ENCODE results near the gene SUGCT.
"Not testable (repeated sequence)": the region's sequence is repeated elsewhere in the genome, so short reads cannot be mapped to it uniquely, and the experiment has no call there.

Gene SUGCT

GRCh38 chr7:40253444-40253843 lies 118.6 kb downstream of the SUGCT start:
- DNase-seq (ENCODE audit: low read depth, low spot score), result not testable (repeated sequence)

- DNase-seq (ENCODE audit: low read depth, low spot score), result no peak
Observed at GRCh38 chr7:40263752-40264390, 129.1 kb downstream of the SUGCT start.

GRCh38 chr7:40267583-40267982 lies 132.8 kb downstream of the SUGCT start:
- no peak for DNase-seq (ENCODE audit: low read depth, low spot score)

GRCh38 chr7:40268810-40269209 lies 134.0 kb downstream of the SUGCT start:
- DNase-seq (ENCODE audit: low read depth, low spot score), result not testable (repeated sequence)

GRCh38 chr7:40276061-40276460 lies 141.3 kb downstream of the SUGCT start:
- no peak for DNase-seq (ENCODE audit: low read depth, low spot score)

- no peak for DNase-seq (ENCODE audit: low read depth, low spot score)
Observed at GRCh38 chr7:40279991-40280390, 145.2 kb downstream of the SUGCT start.

- DNase-seq (ENCODE audit: low read depth, low spot score), result no peak
Observed at GRCh38 chr7:40282858-40283257, 148.1 kb downstream of the SUGCT start.

- no peak for DNase-seq (ENCODE audit: low read depth, low spot score)
Observed at GRCh38 chr7:40283391-40283790, 148.6 kb downstream of the SUGCT start.

GRCh38 chr7:40288827-40289226 lies 154.0 kb downstream of the SUGCT start:
- no peak for DNase-seq (ENCODE audit: low read depth, low spot score)

- DNase-seq (ENCODE audit: low read depth, low spot score), result no peak
Observed at GRCh38 chr7:40297741-40298311, 163.0 kb downstream of the SUGCT start.

- no peak for DNase-seq (ENCODE audit: low read depth, low spot score)
Observed at GRCh38 chr7:40298421-40298820, 163.6 kb downstream of the SUGCT start.

GRCh38 chr7:40299097-40299496 lies 164.3 kb downstream of the SUGCT start:
- DNase-seq (ENCODE audit: low read depth, low spot score), result no peak

GRCh38 chr7:40300146-40300670 lies 165.4 kb downstream of the SUGCT start:
- DNase-seq (ENCODE audit: low read depth, low spot score), result no peak

GRCh38 chr7:40301486-40302068 lies 166.8 kb downstream of the SUGCT start:
- no peak for DNase-seq (ENCODE audit: low read depth, low spot score)

- DNase-seq (ENCODE audit: low read depth, low spot score), result no peak
Observed at GRCh38 chr7:40303996-40304395, 169.2 kb downstream of the SUGCT start.

GRCh38 chr7:40305229-40305628 lies 170.4 kb downstream of the SUGCT start:
- DNase-seq (ENCODE audit: low read depth, low spot score), result no peak

- no peak for DNase-seq (ENCODE audit: low read depth, low spot score)
Observed at GRCh38 chr7:40306025-40306424, 171.2 kb downstream of the SUGCT start.

- DNase-seq (ENCODE audit: low read depth, low spot score), result no peak
Observed at GRCh38 chr7:40306596-40306995, 171.8 kb downstream of the SUGCT start.

- no peak for DNase-seq (ENCODE audit: low read depth, low spot score)
Observed at GRCh38 chr7:40310258-40310657, 175.5 kb downstream of the SUGCT start.

GRCh38 chr7:40311307-40311706 lies 176.5 kb downstream of the SUGCT start:
- no peak for DNase-seq (ENCODE audit: low read depth, low spot score)

- no peak for DNase-seq (ENCODE audit: low read depth, low spot score)
Observed at GRCh38 chr7:40315277-40315676, 180.5 kb downstream of the SUGCT start.

GRCh38 chr7:40316176-40316575 lies 181.4 kb downstream of the SUGCT start:
- no peak for DNase-seq (ENCODE audit: low read depth, low spot score)

GRCh38 chr7:40324914-40325313 lies 190.1 kb downstream of the SUGCT start:
- DNase-seq (ENCODE audit: low read depth, low spot score), result no peak
